GM21367 (cell line): Measurements from ENCODE around the gene SLC3A2.
"Not testable (repeated sequence)": the region's sequence is repeated elsewhere in the genome, so short reads cannot be mapped to it uniquely, and the experiment has no call there.

ENCODE experiments used
- ATAC-seq: cut with Tn5 transposase; IDR thresholded peaks from one replicate; pipeline ENCODE4 v1.9.1; 2021; ENCODE audit not compliant: unreplicated experiment

SLC3A2 gene

DNA sequence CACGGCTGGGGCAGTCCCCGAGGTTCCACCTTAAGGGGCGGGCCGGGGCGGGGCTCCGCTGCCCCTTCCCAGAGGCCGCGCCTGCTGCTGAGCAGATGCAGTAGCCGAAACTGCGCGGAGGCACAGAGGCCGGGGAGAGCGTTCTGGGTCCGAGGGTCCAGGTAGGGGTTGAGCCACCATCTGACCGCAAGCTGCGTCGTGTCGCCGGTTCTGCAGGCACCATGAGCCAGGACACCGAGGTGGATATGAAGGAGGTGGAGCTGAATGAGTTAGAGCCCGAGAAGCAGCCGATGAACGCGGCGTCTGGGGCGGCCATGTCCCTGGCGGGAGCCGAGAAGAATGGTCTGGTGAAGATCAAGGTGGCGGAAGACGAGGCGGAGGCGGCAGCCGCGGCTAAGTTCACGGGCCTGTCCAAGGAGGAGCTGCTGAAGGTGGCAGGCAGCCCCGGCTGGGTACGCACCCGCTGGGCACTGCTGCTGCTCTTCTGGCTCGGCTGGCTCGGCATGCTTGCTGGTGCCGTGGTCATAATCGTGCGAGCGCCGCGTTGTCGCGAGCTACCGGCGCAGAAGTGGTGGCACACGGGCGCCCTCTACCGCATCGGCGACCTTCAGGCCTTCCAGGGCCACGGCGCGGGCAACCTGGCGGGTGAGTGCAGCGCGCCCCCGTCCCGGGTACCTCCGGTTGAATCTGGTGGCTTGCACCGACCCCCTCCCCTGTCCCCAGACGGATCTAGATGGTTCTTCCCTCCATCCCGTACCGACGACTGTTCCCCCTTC is at the start of gene SLC3A2:
Gene SLC3A2, plus strand, starts transcription at position 94 of the 776 bp plus-strand sequence. Its CDS starts 128 bp downstream, at position 222.
- ATAC-seq, result peak; percentile 61

- ATAC-seq, result no peak
Measured at GRCh38 chr11:62830904-62831519, 49.7 kb upstream of the SLC3A2 start.

- ATAC-seq, result peak; percentile 69
Measured at GRCh38 chr11:62831520-62832335, 49.0 kb upstream of the SLC3A2 start, which contains the start of gene STX5. Gene STX5, minus strand, starts transcription at chr11:62832051. Its CDS starts 808 bp downstream, at chr11:62831243.

- no peak for ATAC-seq
Measured at GRCh38 chr11:62832336-62833234, 48.1 kb upstream of the SLC3A2 start, which contains the start of gene TEX54. Gene TEX54, minus strand, starts transcription at chr11:62832841.

- ATAC-seq, result no peak
Measured at GRCh38 chr11:62835336-62835735, 45.4 kb upstream of the SLC3A2 start.

GRCh38 chr11:62839050-62839945 is 41.4 kb upstream of the SLC3A2 start, which contains the start of gene WDR74:
Gene WDR74, minus strand, starts transcription at chr11:62839590. Its CDS starts 20 bp downstream, at chr11:62839570.
- peak; percentile 41 for ATAC-seq

- not testable (repeated sequence) for ATAC-seq
Measured at GRCh38 chr11:62840721-62841360, 39.9 kb upstream of the SLC3A2 start.

GRCh38 chr11:62841361-62842170 is 39.1 kb upstream of the SLC3A2 start:
- ATAC-seq, result peak; percentile 39

GRCh38 chr11:62842171-62842741 is 38.4 kb upstream of the SLC3A2 start:
- no peak for ATAC-seq

DNA sequence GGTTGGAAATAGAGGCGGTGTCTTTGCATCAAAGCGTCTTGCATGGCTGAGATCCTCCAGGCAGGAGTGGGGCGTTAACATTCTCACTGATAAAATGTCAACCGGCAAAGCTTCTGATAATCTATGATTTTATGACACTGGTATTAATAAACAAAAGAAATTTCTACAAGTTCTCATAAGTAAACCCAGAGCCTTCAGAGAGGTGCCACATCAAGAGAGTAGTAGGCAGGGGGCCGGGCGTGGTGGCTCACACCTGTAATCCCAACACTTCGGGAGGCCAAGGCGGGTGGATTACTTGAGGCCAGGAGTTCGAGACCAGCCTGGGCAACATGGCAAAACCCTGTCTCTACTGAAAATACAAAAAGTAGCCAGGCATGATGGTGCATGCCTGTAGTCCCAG is 37.8 kb upstream of the SLC3A2 start:
- ATAC-seq, result not testable (repeated sequence)

DNA sequence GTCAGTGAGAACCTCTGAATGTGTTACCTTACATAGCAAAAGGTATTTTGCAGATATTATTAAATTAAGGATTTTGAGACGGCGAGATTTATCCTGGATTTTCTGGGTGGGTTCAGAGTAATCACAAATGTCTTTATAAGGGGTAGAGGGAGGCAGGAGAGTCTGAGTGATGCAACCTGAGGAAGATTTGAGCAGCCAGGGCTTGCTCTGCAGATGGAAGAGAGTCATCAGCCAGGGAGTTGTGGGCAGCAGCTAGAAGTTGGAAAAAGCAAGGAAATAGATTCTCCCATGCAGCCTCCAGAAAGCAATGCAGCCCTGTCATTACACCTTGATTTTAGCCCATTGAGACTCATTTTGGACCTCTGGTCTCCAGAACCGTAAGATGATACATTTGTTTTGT is 37.2 kb upstream of the SLC3A2 start:
- ATAC-seq, result no peak

DNA sequence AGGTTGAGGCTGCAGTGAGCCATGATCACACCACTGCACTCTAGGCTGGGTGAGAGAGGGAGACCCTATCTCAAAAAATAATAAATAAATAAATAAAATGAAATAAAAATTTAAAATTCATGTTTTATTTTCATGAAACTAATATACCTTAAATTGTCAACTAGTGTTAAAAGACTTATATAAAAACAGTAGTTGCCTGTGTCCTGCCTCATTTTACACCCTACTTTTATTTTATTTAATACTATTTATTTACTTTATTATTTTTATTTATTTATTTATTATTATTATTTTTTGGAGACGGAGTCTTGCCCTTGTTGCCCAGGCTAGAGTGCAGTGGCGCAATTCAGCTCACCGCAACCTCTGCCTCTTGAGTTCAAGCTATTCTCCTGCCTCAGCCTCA is 36.5 kb upstream of the SLC3A2 start:
- ATAC-seq, result no peak

GRCh38 chr11:62846177-62846576 is 34.5 kb upstream of the SLC3A2 start:
- ATAC-seq, result no peak

DNA sequence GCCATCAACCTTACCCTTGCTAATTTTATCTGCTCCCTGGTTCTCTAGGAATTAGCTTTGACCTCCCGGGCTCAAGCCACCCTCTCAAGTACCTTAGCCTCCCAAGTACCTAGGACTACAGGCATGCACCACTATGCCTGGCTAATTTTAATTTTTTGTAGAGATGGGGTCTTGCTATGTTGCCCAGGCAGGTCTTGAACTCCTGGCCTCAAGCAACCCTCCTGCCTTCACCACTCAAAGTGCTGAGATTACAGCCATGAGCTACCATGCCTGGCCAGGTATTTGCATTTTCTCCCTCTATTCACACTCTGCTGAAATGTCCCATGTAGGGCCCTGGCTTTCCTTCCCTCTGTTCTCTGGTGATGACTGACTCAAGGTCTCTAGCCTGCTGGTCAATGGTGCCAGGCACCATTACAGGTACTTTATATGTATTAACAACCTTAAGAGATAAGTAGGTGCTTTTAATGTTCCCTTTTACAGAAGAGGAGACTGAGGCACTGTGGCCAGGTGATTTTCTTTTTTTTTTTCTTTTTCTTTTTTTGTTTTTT is 32.9 kb upstream of the SLC3A2 start:
- no peak for ATAC-seq

- ATAC-seq, result no peak
Measured at GRCh38 chr11:62850911-62851806, 29.5 kb upstream of the SLC3A2 start.

DNA sequence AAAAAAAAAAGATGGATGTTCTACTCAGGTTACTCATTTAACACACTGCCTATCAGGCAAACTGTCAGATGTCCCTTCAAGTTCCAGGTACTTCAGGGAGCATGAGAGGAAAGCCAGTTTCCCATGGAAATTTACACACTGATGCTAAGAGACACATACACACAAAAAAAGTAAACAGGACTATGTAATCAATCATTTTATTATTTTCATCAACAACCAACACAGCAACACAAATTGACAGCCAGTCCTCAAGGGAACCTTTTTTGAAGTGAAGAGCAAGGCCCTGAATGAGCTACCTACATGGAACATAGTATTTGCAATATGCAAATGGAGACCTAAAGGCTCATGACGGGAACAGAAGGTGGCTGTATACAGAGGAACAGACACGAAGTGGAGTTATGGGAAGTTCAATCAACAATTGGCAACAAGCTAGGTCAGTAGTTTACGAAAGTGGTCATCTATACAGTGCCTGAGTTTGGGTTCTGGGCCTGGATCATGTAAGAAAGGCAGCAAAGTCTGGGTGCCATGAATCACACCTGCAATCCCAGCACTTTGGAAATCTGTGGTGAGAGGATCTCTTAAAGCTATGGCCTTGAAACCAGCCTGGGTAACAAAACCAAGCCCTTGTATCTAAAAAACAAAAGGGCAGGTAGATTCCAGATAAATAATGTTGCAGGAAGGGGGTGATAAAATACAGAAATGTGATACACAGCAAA is 28.7 kb upstream of the SLC3A2 start:
- no peak for ATAC-seq
